Activated naive CD4-positive, alpha-beta T cell (primary cell): ENCODE results near the gene CACNA1D.

ENCODE experiments used
- DNase-seq, 4 experiments: peaks; one replicate each; lab custom pipeline; 2025; lab: John Stamatoyannopoulos, UW

CACNA1D gene

DNA sequence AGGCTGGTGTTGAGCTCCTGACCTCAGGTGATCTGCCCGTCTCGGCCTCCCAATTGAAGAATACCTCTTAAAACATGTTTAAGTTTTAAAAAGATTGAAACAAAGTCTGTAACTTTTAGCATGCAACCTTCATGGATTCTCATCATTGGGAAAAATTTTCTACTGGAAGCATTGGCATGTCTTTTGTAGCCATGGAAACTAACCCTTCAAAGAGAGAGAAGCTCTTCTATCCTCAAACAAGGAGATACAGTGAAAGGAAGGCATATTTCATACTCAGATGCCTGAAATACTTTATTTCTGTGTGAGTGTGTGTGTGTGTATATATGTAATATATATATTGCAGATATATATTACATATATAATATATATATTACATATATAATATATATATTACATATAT, 196.9 kb downstream of the CACNA1D start:
- no peak for DNase-seq

DNA sequence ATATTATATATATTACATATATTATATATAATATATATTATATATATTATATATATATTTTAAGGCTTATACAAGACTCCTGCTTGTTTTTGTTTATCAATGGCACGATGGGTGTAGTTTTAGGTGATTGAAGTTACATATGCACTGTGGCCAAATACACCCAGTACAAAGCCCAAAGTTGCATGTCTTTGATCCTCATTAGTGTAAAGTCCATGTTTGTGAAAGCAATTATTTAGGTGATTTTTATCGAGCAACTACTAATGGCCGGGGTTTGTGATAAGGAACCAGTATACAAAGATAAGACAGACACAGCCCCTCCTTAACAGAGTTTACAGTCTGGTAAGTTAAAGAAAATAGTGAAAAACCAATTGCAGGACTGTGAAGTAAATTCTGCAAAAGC, 197.5 kb downstream of the CACNA1D start:
- no peak for DNase-seq

DNA sequence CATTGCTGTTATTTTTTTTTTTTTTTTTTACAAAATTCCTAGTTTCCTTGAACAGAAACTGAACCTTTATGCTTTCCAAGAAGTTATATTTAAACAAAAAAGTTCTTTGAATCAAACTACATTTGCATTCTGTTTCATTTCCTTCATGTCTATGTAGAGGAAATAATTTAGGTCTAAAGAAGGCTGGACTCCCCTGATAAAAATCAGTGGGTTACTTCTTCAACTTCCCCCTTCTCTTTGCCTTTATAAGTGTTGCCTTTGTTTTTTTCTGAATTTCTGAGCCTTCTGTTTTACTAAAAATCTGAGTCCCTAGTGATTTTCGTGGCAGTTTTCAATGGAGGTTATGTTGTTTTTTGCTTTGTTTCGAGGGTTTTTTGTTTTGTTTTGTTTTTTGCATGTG, 199.0 kb downstream of the CACNA1D start:
- no peak for DNase-seq

DNA sequence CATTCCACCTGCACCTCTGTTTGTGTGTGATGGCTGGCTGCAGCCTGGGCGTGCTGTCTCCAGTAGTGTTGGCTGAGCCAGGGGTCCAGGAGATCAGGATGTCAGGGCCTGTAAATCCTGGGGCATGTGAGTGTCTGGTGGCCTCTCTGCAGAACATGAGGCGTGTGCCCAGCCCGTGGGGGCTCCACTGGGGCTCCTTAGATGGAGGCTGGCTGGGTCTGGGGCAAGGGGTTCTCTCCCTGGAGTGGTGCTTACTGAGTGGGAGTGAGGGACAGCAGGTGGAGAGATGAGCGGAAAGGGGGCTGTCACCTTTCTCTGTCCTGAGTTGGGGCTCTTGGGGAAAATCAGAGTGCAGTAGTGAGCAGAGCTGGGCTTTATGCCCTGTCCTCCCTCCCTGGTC, 199.6 kb downstream of the CACNA1D start:
- DNase-seq: no peak

DNA sequence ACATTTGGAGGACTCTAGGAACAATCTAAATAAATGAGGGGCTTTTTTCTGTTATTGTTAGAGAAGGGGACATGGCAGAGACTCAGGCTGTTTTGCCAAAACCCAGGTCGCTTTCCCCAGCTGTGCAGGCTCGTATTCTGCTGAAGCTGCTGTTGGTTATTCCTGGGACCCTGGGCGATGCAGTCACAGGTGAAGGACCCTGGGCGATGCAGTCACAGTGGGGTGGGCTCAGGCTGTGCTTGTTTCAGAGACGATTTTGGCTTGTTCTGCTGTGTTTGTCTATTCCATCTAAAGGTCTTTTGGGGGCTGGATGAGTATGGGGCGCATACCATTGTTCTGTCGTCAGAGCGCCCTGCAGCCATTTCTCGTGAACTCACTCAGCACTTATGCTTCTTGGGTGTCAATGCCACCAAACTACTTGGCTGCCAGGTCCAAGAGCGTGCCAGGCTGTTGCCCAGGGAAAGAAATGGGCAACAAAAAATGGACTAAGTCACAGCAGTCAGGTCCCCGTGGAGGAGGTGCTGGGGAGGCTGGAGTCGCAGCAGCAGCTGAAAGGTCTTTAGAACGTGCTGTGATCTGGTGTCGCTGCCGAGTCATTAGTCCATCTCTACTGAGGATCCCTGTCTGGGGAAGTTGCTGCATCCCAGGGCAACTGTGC, 200.4 kb downstream of the CACNA1D start:
- no peak for DNase-seq

DNA sequence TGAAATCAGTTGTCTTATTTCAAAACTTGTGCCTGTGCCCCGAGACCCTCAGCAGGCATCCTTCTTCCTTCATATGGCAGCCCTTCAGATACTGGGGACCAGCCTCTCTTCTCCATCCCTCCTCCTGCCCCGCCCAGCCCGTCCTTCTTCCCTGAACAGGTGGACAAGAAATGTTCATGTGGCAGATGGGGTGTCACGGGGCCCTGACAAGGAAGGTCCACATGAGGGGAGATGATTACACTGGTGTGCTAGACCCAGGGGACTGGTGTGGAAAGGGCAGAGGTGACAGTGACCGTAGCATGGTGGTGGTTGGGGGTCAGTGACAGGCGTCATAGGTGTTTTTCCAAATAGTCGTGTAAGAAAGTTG, 200.9 kb downstream of the CACNA1D start:
- no peak for DNase-seq

DNA sequence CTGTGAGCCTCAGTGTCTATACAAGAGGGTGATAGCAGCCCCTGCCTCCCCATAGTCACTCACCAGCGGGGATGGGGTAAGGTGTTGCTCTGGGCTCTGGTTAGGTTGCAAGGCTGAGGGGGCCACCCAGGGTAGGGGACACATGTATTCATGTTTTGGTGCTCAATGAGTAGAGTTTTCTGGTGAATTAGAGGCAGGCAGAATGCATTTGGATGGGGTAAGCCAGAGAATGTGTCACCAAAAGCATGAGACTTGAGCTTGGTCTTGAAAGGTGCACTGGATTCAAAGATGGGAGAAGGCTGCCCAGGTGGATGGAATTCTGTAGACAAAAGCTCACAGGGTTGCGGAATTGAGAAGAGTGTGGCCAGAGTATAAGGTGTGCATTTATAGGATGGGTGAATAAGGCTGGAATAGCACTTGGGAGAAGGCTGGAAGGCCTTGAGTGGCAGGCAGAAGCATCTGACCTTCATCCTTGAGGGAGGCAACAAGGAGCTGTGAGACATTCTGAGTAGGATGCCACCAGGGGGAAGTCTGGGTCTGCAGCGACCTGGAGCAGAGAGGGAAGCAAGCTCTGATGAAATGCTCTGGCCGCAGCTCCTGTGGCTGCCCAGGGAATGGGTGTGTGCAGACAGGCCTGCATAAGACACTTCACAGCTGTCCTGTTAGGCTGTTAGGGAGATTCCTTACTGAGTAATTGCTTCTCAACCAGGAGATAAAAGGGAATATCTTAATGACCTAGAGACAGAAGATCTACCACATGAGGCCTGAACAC, 202.2 kb downstream of the CACNA1D start:
- no peak for DNase-seq

DNA sequence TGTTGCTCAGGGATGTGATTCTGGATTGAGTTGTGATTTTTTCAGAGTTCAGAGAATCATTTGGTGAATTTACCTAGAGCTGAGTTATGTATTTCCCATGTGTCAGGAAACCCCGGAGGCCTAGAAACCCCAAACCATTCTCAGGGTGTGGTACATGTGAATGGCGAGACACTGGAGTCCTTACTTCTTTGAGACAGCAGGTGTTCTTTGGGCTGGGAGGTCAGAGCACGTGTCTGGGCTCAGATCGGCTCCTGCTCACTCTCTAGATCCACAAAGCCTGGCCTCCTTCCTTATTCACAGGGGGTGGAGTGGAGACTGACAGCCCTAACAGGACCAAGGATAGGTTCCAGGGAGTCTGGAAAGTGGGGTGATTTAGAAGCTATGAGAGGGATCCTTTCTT, 206.0 kb downstream of the CACNA1D start:
- no peak for DNase-seq

DNA sequence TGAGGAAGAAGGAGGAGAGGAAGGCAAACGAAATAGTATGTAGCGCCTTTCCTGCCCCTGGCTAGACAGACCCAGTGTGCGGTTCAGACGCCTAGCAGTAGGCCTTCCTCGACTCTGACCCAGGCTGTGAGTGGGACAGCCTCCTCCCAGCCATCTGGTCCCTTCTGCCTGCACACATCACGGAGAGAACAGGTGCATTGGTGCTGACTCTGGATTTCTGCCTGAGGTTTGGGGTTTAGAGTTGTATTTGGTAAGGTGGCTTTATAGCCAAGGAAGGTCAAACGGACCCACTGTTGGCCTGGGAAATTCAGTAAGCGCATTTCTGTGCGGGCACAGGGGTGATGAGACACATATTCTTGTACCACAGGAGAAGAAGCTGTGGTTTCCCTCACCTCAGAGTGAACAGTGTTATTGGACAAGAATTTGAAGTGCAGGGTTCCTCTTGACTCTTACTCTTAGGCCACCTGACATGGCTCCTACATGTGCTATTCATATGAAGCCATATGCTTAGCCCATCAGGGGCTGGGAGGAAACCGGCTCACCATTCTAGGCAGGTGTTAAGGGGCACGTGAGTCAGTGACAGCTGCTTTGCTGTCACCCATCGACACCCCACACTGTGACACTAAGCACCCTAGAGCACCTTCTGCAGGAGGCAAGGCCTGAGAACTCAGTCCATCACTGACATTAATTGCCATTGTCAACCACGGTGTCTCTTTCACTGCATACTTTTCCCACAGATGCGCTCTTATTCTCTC, 208.5 kb downstream of the CACNA1D start:
- no peak for DNase-seq

DNA sequence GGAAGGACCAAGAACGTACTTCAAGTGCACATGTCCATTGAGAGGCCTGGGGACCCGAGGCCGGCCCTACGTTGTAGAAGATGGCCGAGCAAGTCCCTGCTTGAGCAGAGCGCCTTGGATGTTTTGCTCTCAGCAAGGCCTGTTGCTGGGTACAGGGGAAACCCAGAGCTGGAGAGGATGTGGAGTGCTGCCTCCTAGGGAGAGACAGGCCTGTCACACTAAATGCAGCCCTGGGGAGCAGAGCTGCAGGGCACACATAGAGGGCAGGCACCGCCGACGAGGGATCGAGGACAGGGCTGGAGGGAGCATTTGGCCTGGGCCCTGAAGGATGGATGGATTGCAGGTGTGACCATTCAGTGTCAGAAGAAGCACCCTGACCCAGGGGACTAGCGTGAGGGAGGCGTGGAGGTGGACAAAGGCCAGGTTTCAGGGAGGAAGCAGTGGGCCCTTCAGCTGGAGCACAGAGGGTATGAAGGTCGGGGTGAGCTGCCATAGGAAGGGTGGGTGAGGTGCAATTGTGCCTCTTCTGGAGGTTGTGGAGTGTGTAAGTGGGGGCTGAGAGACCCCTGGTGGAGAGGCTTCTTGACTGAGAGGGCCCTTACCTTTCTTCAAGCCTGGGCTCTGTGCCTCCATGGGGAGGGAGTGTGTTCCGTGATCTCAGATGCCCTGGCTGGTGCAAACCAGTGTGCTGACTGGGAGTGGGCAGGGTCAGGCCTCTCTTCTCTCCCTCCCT, 209.4 kb downstream of the CACNA1D start:
- no peak for DNase-seq

DNA sequence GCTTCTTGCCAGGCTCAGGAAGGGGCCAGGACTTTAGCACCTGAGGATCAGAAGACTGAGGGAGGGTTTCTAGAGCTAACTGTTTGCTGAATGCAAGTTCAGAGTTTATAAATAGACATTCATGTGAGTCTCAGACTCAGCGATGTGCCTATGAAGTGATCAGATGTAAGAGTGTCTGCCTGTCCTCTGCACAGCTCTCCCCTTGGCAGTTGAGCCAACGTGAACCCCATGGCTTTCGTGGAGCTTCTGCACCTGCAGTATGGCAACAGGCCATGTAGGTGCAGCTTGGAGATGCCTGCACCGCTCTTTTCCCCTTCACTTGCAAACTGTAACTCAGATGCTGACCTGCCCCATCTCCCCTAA, 209.9 kb downstream of the CACNA1D start:
- no peak for DNase-seq

DNA sequence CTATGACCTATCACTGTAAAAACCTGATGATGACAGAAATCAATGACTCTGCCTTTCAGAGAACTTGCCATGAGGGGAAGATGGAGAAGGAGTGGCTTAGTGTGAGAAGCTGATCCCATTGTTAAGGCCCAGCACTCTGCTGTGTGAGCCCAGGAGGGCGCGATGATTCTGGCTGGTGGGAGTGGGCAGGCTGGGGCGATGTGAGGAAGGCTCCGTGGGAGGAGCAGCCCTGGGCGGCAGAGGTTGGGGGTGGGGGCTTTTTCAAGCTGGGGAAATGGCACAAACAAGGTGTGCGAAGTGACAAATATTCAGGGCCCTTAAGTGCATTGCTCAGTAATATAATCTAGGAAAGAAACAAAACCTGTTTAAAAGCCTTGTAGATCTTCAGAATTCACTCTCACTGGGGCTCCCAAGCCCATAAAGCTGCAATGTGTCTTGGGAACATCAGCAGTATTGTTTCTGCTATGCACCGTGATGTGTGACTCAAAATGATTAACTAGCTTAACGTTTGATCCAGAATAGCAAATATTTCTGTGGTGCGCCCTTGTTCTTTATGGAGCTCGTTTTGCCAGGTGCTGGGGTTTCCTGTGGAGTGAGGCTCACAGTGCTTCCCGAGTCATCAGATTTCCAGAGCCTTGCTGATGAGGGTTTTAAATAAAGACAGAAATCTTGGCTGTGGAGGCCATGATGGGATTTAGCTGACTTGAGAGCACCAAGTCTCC, 210.8 kb downstream of the CACNA1D start:
- DNase-seq: no peak

DNA sequence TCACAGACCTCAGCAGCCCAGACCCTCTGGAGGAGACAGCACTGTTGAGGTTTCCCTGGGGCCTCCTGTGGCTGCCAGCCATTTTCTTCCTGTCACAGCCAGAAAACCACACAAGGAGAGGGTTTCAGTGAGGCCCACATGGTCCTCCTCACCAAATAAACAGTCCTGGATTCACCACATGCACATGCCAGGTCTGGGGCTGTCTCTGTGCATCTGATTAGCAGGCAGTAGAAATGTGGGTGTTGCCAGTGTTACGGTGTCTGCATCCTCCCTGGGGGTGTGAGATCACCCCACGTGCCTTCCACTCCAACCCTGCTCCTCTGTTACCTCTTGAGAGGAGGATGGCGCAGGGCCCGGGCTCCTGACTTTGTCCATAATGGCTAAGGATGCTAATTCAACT, 211.4 kb downstream of the CACNA1D start:
- DNase-seq: no peak

DNA sequence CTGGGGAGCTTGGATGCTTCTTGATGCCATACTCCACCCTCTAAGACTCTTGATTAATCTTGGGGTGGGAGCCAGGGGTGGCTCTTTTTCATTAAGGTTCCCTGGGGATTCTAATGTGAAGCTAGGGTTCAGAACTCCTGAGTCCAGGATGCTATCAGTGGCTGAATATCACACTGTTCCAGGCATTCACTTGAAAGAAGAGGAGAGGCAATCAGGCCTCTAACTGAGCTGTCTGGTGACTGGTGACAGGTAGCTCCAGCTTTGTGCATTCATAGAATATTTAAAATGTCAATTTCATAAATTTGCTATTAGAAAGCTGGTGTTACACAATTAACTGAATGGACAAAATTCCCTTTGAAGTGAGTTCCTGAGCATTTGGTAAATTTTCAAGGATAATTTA, 212.8 kb downstream of the CACNA1D start:
- DNase-seq: no peak

DNA sequence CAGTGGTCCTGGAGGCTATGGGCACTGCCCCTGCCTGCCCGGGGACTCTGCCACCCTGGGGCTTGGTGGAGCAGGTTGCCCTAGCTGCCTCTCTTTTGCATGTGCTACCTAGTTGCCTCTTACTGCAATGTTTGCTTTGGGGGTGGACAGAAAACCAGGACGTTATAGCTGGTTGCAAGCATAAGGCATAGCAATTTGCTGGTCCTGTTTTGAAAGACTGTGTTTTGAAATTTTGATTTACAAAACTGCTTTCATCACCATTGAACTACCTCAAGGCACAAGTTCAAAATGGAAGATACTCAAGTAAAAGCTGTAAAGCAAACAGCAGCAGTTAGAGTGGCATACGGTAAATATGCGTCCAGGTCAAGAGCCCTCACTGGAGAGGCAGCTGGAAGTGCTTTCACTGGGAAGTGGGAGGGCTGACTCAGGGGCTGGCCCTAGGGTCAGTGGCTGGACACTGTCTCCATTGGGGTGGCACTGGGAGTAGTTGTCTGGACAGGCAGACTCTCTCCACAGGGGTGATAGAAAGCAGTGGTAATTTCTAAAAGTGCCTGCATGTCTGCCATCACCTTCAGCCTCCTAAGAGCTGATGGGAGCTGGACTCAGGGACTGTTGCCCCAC, 213.7 kb downstream of the CACNA1D start:
- no peak for DNase-seq

DNA sequence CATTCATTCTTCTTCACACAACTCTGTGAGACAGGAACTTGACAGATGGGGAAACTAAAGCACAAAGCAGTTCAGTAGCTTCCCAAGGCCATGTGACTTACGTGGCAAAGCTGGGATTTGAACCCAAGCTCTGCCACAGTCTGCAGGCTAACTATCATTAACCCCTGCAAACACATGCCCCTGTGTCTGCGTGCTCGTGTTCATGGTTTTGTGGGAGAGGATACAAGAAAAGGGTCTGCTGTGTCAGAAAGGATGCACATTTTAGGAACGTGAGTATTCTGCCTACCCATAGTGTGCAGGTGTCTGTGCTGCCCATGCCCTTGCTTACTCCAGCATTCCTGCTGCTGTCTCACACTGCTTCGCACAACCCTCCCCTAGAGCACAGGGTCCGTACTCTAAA, 214.8 kb downstream of the CACNA1D start:
- DNase-seq: no peak

DNA sequence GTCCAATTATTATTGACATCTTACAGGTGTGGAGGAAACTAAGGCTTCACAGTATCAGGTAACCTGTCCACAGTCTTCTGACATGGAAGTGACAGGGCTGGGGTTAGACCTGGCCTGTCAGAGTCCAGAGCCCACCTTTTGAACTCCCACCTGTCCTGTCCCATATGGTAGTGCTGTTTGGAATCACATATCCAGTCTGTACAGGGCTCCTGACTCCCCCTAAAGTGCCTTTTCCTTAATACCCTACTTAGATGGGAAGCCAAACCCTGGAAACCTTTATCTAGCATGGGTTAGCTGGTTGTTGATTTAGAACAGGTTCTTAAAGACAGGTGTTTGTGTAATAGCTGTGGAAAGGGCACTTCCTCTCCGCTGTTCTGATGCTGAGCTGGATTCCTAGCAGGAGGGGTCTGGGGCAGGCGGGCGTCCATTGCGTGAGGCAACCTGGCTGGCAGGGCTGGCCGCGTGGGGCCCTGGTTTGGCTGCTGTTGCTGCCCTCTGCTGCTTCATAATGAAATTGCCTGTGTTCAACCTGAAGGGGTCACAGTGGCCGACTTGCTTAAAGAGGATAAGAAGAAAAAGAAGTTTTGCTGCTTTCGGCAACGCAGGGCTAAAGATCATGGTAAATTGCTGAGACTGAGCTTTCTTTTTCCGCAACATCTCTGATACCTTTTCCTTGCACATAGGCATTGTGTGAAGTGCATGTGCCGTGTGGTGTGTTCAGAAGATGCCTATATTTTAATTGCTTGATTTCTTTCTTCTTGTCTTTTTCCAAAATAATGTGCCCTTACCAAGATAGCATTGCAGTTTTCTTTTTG, 215.7 kb downstream of the CACNA1D start:
- DNase-seq: peak in 3 of 4 experiments; percentile 12 to 19 (median 17)

DNA sequence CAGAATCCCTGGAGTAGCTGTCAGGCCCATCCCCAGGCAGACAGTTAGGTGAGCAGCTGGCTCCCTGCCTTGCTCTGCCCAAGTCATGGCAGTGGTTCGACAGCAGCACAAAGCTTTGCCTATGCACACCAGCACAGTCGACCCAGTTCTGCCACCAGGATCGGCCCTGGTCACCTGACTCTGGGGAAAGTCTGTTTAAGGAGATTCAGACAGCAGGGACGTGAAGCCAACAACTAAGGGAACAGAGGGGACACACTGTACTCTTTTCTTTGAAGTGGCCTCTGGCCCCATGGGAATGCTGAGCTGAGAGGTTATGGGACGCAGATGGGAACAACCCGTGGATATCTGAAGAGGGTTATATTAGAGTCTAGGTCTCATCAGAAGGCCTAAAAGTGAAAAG, 217.0 kb downstream of the CACNA1D start:
- no peak for DNase-seq

DNA sequence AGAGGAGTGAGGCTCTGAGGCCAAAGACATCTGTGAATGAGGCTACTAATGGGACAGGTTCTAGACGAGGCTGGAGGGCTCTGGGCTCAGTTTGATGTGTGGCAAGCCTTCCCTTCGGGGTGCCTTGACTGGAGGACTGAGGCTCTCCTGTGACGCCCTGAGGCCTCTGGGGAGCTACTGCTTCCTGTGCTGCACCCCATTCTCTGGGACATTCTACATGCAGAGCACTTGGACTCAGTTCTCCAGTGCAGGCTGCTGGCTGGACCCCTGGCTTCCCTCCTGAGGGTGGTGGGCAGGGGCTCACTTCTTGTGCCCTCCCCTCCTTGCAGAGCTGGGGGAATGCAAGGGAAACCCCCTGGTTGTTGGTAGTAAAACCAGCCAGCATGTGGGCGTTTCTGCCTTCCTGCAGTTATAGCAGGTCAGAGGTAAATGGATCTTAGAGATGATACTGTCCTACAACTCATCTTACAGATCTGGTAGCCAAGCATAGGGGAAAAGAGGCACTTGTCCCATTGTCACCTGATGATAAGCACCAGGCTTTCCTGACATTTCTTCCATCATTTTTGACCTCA, 218.5 kb downstream of the CACNA1D start:
- no peak for DNase-seq

DNA sequence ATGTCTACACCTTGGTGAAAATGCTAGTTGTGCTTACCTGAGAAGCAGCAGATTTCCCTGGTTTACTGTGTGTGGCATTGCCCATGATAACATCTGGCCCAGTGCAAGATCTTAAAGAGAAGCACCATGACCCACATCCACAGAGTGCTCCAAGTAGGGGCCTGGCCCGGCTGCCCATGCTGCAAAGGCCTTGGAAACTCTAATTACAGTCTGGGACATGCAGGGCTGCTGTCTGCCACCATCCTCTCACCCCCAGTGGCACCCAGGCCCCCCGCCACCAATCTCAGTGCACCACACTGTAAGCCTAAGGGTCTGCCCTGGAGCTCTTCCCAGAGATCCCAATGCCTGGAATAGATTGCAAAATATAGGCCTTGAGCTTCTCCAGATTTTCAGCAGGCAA, 219.2 kb downstream of the CACNA1D start:
- no peak for DNase-seq
